Chondrocyte (in vitro differentiated cells): Measurements from ENCODE around the gene ST7. TPM values are rescaled to one million over a fixed set of nuclear protein-coding genes. Genes with fewer than 3 reads are reported as not detected.

Experiments used
- DNase-seq: peaks from one replicate; pipeline ENCODE4 v3.0.0; 2021; ENCODE audit warnings: mixed read lengths, low spot score
- H3K27ac Mint-ChIP-seq: one replicate; pipeline ENCODE4 v1.8.0; 2021; ENCODE audit warnings: mild to moderate bottlenecking, moderate library complexity, mixed read lengths; ENCODE audit not compliant: unreplicated experiment
- H3K27me3 Mint-ChIP-seq: 2 replicates; pipeline ENCODE4 v1.8.0; 2021; ENCODE audit warnings: low read depth, mixed read lengths
- H3K36me3 Mint-ChIP-seq: 2 replicates; pipeline ENCODE4 v1.8.0; 2021; ENCODE audit warnings: low read depth, mixed read lengths
- H3K4me1 Mint-ChIP-seq: 2 replicates; pipeline ENCODE4 v1.8.0; 2021; ENCODE audit warnings: low read depth, mild to moderate bottlenecking, mixed read lengths
- H3K4me3 Mint-ChIP-seq: one replicate; pipeline ENCODE4 v1.8.0; 2021; ENCODE audit warnings: mild to moderate bottlenecking, moderate library complexity, mixed read lengths; ENCODE audit not compliant: unreplicated experiment
- H3K9me3 Mint-ChIP-seq: 2 replicates; pipeline ENCODE4 v1.8.0; 2021; ENCODE audit warnings: low read depth, mixed read lengths
- CTCF ChIP-seq: fragments of 200-600 bp; sonication (generic); IDR thresholded peaks from 2 replicates; pipeline ENCODE4 v1.5.0; 2021; ENCODE audit warnings: antibody characterized with exemption, mild to moderate bottlenecking, moderate library complexity
- total RNA-seq: library from RNA; stranded (reverse); gene quantifications from 3 replicates; pipeline ENCODE4 v1.2.1, GENCODE V29; 2021

ST7 gene
- total RNA-seq, 1 donor from 2014 or later, result 69.7 TPM

DNA sequence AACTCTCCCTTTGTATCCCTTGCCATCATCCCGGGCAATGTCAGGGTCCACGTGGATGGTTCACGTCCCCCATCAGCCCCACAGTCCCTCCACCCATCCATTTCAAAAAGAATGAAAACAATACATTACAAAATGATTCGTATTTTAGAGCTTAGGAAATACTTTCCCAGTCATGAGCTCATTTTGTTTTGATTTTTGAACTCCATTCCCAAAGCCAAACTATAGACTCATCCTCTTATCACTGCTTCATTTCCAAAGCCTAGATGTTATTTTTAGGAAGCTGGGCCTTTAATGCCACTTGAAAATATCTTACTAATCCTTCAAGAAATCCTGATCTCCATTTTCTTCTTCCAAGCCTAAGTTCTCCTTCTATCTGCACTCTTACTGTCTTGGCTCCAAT, 297.5 kb downstream of the ST7 start:
- Mint-ChIP-seq H3K27me3 (peaks cover 34% of the 10 kb centered on the region), H3K27ac (no peak overlapping the region), H3K9me3 (peaks cover 3% of the 10 kb centered on the region), H3K36me3 (peaks cover 2% of the 10 kb centered on the region), H3K4me1 (peaks cover 14% of the 10 kb centered on the region), H3K4me3 (no peak overlapping the region)
- DNase-seq, result no peak
- TF ChIP-seq CTCF, result no peak

DNA sequence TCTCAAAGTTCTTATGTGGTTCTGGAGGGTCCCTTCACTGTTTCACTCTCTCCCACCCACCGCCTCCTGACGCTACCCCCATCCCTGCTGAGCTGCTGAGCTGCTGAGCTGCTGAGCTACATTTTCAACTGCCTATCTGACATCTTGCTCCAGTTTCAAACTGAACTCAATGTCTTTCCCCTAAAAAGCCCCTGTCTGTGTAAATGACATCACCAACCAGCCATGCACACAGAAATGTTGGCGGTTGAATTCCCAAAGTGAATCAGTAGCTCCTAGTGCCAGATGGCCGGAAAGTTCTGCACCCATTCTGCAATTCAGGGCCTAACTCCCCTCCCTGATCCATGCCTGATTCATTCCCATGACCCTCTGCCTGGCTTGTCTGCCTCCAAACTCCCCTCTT, 298.4 kb downstream of the ST7 start:
- Mint-ChIP-seq H3K27ac (no peak overlapping the region), H3K9me3 (no peaks in the 10 kb centered on the region), H3K4me3 (no peak overlapping the region), H3K36me3 (peaks cover 2% of the 10 kb centered on the region), H3K4me1 (peaks cover 14% of the 10 kb centered on the region), H3K27me3 (peaks cover 42% of the 10 kb centered on the region)
- DNase-seq, result no peak
- no peak for TF ChIP-seq CTCF

- Mint-ChIP-seq H3K27ac (no peak overlapping the region), H3K27me3 (peaks cover 29% of the 10 kb centered on the region), H3K4me3 (no peak overlapping the region), H3K4me1 (peaks cover 14% of the 10 kb centered on the region), H3K9me3 (peaks cover 5% of the 10 kb centered on the region), H3K36me3 (peaks cover 4% of the 10 kb centered on the region)
- DNase-seq, result no peak
- TF ChIP-seq CTCF, result no peak
Observed at GRCh38 chr7:117259615-117260014, 306.3 kb downstream of the ST7 start.

DNA sequence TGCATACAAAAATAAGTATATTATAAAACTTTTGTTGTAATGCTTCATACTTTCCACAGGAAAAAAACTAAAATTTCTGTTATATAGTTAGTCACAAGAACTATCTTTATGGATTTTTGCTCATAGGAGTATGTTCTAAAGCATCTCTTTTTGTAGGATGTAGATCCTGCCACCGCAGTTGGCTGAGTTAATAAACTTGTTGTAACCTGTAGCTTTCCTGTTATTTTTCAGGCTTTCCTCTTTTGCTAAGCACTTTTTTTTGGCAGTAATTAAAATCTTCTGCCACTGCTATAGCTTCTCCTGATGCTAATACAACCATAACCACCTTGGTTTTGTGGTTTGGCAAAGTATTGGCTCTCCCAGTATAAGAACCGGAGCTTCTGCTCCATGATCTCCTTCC, 309.2 kb downstream of the ST7 start:
- H3K27ac Mint-ChIP-seq, result no peak overlapping the region
- H3K4me3 Mint-ChIP-seq, result no peak overlapping the region
- H3K4me1 Mint-ChIP-seq, result peaks cover 18% of the 10 kb centered on the region
- no peak for TF ChIP-seq CTCF
- H3K36me3 Mint-ChIP-seq, result peaks cover 2% of the 10 kb centered on the region
- peaks cover 10% of the 10 kb centered on the region for H3K9me3 Mint-ChIP-seq
- peaks cover 10% of the 10 kb centered on the region for H3K27me3 Mint-ChIP-seq
- DNase-seq, result no peak

DNA sequence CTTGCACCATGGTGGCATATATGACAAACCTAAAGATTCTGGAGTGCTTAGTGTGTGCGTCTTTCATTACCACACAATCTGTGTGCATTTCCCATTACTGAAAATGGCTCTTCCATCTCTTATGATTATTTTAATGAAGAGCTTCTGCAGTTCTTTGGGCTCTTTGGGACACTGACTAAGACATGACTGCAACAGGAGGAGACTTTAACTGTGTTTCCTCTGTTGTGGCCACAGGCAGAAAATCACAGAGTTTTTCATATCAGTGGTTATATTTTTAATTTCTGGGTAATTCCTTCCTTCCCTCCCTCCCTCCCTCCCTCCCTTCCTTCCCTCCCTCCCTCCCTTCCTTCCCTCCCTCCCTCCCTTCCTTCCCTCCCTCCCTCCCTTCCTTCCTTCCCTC, 311.4 kb downstream of the ST7 start:
- Mint-ChIP-seq H3K27me3 (peaks cover 10% of the 10 kb centered on the region), H3K36me3 (peaks cover 2% of the 10 kb centered on the region), H3K4me3 (no peak overlapping the region), H3K9me3 (peaks cover 10% of the 10 kb centered on the region), H3K4me1 (peaks cover 18% of the 10 kb centered on the region), H3K27ac (no peak overlapping the region)
- no peak for DNase-seq
- no peak for TF ChIP-seq CTCF
